ENCODE measurements around the gene IRF4.

Gene IRF4

DNA sequence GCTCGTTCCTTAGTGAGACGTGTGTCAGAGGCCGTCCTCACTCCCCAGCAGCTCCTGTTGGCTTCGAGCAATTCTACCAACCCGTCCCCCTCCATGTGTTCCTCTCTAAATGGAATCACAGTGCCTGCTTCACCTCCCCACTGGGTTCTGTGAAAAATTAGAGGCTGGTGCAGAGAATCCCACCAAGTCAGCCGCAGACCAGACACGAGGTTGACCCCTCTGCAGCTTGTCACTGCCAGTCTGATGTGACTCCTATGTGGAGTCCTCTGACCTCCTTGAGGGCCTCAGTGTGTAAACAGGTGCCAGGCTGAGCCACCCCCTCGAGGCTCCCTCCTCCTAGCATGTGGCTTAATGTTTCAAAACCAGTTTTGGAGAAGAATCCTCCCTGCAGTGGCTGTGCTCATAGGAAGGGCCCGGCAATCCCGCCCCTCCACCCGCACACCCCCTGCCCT lies 12.6 kb upstream of the IRF4 start (continued):
- TF ChIP-seq, protein P1, sequence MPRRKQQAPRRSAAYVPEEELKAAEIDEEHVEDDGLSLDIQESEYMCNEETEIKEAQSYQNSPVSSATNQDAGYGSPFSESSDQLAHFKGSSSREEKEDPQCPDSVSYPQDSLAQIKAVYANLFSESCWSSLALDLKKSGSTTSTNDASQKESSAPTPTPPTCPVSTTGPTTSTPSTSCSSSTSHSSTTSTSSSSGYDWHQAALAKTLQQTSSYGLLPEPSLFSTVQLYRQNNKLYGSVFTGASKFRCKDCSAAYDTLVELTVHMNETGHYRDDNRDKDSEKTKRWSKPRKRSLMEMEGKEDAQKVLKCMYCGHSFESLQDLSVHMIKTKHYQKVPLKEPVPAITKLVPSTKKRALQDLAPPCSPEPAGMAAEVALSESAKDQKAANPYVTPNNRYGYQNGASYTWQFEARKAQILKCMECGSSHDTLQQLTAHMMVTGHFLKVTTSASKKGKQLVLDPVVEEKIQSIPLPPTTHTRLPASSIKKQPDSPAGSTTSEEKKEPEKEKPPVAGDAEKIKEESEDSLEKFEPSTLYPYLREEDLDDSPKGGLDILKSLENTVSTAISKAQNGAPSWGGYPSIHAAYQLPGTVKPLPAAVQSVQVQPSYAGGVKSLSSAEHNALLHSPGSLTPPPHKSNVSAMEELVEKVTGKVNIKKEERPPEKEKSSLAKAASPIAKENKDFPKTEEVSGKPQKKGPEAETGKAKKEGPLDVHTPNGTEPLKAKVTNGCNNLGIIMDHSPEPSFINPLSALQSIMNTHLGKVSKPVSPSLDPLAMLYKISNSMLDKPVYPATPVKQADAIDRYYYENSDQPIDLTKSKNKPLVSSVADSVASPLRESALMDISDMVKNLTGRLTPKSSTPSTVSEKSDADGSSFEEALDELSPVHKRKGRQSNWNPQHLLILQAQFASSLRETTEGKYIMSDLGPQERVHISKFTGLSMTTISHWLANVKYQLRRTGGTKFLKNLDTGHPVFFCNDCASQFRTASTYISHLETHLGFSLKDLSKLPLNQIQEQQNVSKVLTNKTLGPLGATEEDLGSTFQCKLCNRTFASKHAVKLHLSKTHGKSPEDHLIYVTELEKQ (tag by site-specific recombination; IDR thresholded peaks at IDR 0.05; ENCODE audit: borderline replicate concordance), result no peak

DNA sequence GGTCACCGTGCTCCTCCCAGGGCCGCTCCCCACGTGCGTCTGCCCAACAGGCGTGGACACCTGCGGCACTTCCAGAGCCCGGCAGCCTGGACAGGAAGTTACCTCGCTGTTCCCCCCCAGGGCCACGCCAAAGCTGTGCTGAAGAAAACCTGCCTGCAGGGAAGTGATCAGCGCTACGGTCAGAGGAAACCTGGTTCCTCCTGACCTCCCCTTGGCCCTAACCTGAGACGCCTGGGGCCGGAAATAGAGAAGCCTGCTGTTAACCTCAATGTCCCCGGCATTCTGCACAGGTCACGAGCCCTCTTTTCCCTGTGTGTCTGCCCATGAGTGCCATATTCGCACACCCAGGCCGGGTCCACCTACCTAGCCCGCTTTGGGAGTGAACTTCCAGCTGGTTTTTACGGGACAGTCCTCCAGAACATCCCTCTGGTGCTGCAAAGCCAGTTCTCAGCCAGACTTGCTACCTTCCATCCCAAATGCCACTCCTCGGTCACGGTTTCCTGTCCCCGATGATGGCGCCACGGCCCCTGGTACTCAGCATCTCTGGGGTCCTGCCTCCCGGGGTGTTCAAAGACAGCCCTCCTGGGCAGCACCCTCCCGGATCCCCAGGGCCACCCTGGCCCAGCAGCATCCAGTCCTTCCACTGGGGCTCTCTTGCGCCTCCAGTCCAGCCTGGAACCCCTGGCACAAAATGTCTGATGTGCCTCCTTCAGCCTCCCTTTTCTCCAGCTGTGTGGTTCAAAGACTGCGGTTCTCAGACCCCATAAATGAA lies 12.0 kb upstream of the IRF4 start:
- H3K9me3 ChIP-seq (ENCODE audit: control insufficient read depth, insufficient read depth, low read depth, low read length), result no peaks in the 10 kb centered on the region
- TF ChIP-seq SCRT2 (tag by site-specific recombination; IDR thresholded peaks at IDR 0.05) (peak; percentile 72), ZXDB (tag by site-specific recombination; IDR thresholded peaks at IDR 0.05) (no peak), ZIC2 (tag by site-specific recombination; IDR thresholded peaks at IDR 0.05) (peak; percentile 41; the same call in 1 of the 2 replicates), TCF7L2 (IDR thresholded peaks at IDR 0.05; ENCODE audit: borderline replicate concordance, low read depth, low read length) (no peak), ZNF558 (tag by site-specific recombination; IDR thresholded peaks at IDR 0.05) (no peak), ZNF174 (tag by site-specific recombination; IDR thresholded peaks at IDR 0.05) (no peak), ZNF175 (tag by site-specific recombination; IDR thresholded peaks at IDR 0.05) (no peak)
- TF ChIP-seq, protein P2, sequence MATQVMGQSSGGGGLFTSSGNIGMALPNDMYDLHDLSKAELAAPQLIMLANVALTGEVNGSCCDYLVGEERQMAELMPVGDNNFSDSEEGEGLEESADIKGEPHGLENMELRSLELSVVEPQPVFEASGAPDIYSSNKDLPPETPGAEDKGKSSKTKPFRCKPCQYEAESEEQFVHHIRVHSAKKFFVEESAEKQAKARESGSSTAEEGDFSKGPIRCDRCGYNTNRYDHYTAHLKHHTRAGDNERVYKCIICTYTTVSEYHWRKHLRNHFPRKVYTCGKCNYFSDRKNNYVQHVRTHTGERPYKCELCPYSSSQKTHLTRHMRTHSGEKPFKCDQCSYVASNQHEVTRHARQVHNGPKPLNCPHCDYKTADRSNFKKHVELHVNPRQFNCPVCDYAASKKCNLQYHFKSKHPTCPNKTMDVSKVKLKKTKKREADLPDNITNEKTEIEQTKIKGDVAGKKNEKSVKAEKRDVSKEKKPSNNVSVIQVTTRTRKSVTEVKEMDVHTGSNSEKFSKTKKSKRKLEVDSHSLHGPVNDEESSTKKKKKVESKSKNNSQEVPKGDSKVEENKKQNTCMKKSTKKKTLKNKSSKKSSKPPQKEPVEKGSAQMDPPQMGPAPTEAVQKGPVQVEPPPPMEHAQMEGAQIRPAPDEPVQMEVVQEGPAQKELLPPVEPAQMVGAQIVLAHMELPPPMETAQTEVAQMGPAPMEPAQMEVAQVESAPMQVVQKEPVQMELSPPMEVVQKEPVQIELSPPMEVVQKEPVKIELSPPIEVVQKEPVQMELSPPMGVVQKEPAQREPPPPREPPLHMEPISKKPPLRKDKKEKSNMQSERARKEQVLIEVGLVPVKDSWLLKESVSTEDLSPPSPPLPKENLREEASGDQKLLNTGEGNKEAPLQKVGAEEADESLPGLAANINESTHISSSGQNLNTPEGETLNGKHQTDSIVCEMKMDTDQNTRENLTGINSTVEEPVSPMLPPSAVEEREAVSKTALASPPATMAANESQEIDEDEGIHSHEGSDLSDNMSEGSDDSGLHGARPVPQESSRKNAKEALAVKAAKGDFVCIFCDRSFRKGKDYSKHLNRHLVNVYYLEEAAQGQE (tag by site-specific recombination; IDR thresholded peaks at IDR 0.05), result no peak
- TF ChIP-seq, protein P3, sequence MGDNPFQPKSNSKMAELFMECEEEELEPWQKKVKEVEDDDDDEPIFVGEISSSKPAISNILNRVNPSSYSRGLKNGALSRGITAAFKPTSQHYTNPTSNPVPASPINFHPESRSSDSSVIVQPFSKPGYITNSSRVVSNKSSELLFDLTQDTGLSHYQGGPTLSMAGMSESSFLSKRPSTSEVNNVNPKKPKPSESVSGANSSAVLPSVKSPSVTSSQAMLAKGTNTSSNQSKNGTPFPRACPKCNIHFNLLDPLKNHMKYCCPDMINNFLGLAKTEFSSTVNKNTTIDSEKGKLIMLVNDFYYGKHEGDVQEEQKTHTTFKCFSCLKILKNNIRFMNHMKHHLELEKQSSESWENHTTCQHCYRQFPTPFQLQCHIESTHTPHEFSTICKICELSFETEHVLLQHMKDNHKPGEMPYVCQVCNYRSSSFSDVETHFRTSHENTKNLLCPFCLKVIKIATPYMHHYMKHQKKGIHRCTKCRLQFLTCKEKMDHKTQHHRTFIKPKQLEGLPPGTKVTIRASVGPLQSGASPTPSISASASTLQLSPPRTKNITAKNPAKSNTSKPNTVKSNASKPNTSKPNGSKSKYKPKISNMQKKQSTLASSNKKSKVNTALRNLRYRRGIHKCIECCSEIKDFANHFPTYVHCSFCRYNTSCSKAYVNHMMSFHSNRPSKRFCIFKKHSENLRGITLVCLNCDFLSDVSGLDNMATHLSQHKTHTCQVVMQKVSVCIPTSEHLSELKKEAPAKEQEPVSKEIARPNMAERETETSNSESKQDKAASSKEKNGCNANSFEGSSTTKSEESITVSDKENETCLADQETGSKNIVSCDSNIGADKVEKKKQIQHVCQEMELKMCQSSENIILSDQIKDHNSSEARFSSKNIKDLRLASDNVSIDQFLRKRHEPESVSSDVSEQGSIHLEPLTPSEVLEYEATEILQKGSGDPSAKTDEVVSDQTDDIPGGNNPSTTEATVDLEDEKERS (tag by site-specific recombination; IDR thresholded peaks at IDR 0.05), result no peak
- TF ChIP-seq, protein P4, sequence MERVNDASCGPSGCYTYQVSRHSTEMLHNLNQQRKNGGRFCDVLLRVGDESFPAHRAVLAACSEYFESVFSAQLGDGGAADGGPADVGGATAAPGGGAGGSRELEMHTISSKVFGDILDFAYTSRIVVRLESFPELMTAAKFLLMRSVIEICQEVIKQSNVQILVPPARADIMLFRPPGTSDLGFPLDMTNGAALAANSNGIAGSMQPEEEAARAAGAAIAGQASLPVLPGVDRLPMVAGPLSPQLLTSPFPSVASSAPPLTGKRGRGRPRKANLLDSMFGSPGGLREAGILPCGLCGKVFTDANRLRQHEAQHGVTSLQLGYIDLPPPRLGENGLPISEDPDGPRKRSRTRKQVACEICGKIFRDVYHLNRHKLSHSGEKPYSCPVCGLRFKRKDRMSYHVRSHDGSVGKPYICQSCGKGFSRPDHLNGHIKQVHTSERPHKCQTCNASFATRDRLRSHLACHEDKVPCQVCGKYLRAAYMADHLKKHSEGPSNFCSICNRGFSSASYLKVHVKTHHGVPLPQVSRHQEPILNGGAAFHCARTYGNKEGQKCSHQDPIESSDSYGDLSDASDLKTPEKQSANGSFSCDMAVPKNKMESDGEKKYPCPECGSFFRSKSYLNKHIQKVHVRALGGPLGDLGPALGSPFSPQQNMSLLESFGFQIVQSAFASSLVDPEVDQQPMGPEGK (tag by site-specific recombination; IDR thresholded peaks at IDR 0.05), result no peak
- TF ChIP-seq, protein P5, sequence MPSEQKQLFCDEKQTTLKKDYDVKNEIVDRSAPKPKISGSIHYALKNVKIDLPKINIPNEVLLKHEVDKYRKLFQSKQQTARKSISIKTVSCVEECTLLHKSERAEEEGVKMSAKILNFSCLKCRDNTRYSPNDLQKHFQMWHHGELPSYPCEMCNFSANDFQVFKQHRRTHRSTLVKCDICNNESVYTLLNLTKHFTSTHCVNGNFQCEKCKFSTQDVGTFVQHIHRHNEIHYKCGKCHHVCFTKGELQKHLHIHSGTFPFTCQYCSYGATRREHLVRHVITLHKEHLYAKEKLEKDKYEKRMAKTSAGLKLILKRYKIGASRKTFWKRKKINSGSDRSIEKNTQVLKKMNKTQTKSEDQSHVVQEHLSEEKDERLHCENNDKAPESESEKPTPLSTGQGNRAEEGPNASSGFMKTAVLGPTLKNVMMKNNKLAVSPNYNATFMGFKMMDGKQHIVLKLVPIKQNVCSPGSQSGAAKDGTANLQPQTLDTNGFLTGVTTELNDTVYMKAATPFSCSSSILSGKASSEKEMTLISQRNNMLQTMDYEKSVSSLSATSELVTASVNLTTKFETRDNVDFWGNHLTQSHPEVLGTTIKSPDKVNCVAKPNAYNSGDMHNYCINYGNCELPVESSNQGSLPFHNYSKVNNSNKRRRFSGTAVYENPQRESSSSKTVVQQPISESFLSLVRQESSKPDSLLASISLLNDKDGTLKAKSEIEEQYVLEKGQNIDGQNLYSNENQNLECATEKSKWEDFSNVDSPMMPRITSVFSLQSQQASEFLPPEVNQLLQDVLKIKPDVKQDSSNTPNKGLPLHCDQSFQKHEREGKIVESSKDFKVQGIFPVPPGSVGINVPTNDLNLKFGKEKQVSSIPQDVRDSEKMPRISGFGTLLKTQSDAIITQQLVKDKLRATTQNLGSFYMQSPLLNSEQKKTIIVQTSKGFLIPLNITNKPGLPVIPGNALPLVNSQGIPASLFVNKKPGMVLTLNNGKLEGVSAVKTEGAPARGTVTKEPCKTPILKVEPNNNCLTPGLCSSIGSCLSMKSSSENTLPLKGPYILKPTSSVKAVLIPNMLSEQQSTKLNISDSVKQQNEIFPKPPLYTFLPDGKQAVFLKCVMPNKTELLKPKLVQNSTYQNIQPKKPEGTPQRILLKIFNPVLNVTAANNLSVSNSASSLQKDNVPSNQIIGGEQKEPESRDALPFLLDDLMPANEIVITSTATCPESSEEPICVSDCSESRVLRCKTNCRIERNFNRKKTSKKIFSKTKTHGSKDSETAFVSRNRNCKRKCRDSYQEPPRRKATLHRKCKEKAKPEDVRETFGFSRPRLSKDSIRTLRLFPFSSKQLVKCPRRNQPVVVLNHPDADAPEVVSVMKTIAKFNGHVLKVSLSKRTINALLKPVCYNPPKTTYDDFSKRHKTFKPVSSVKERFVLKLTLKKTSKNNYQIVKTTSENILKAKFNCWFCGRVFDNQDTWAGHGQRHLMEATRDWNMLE (tag by site-specific recombination; conservative IDR thresholded peaks at IDR 0.05; ENCODE audit: low read depth), result no peak
- no peak overlapping the region for H3K4me3 ChIP-seq (ENCODE audit: low read depth, low read length)
- ChIA-PET POLR2A (no interaction called here), CTCF (interaction anchor here (0.9 kb wide), 1 partner anchor 29 kb away, joined by 4 read pairs; no protein-coding TSS in a partner anchor)
- H3K36me3 ChIP-seq (ENCODE audit: control insufficient read depth in 2 of 2, insufficient read depth in 1 of 2, low read length in 2 of 2), result no peaks in the 10 kb centered on the region
- no peak overlapping the region for H3K27ac ChIP-seq (ENCODE audit: extremely low read depth, low read depth, low read length)
- no peaks in the 10 kb centered on the region for H3K4me1 ChIP-seq (ENCODE audit: control insufficient read depth, insufficient read depth, low read length)
